Smooth muscle cell (in vitro differentiated cells): ENCODE data around the gene THSD4. TPM values are rescaled to one million over a fixed set of nuclear protein-coding genes. Genes with fewer than 3 reads are reported as not detected.

ENCODE experiments used
- DNase-seq: peaks from one replicate; lab custom pipeline; 2025; ENCODE audit not compliant: unreplicated experiment; lab: John Stamatoyannopoulos, UW
- H2AFZ ChIP-seq: fragments of 200-600 bp; sonication (generic); 2 replicates; pipeline ENCODE4 v1.6.0; 2016; ENCODE audit warnings: antibody characterized with exemption, low read depth, mild to moderate bottlenecking
- H3F3A ChIP-seq: fragments of 200-600 bp; sonication (generic); 2 replicates; pipeline ENCODE4 v1.6.0; 2017; ENCODE audit warnings: antibody characterized with exemption, low read depth
- H3K27ac ChIP-seq: fragments of 200-600 bp; sonication (generic); 2 replicates; pipeline ENCODE4 v1.5.1; 2016; ENCODE audit warnings: low read depth, mild to moderate bottlenecking
- H3K27me3 ChIP-seq: fragments of 200-600 bp; sonication (generic); 2 replicates; pipeline ENCODE4 v1.6.1; 2016; ENCODE audit warnings: low read depth, mild to moderate bottlenecking
- H3K36me3 ChIP-seq: fragments of 200-600 bp; sonication (generic); 2 replicates; pipeline ENCODE4 v1.5.1; 2016; ENCODE audit warnings: low read depth
- H3K4me1 ChIP-seq: fragments of 200-600 bp; sonication (generic); 2 replicates; pipeline ENCODE4 v1.5.1; 2016; ENCODE audit warnings: low read depth
- H3K4me2 ChIP-seq: fragments of 200-600 bp; sonication (generic); 2 replicates; pipeline ENCODE4 v1.6.0; 2016; ENCODE audit warnings: mild to moderate bottlenecking
- H3K4me3 ChIP-seq: fragments of 200-600 bp; sonication (generic); 2 replicates; pipeline ENCODE4 v1.5.1; 2016; ENCODE audit warnings: mild to moderate bottlenecking
- H3K79me2 ChIP-seq: fragments of 200-600 bp; sonication (generic); 2 replicates; pipeline ENCODE4 v1.6.0; 2016; ENCODE audit warnings: low read depth, mild to moderate bottlenecking
- H3K9ac ChIP-seq: fragments of 200-600 bp; sonication (generic); 2 replicates; pipeline ENCODE4 v1.6.0; 2016; ENCODE audit warnings: low read depth
- H3K9me3 ChIP-seq: fragments of 200-600 bp; sonication (generic); replicated peaks from 2 replicates; pipeline ENCODE4 v1.5.1; 2016; ENCODE audit warnings: low read depth
- H4K20me1 ChIP-seq: fragments of 200-600 bp; sonication (generic); 2 replicates; pipeline ENCODE4 v1.6.0; 2016; ENCODE audit warnings: low read depth
- CTCF ChIP-seq: fragments of 200-600 bp; sonication (generic); IDR thresholded peaks from 2 replicates; pipeline ENCODE4 v1.5.1; 2017; ENCODE audit warnings: borderline replicate concordance, mild to moderate bottlenecking, antibody characterized with exemption; ENCODE audit not compliant: insufficient read depth, poor library complexity, severe bottlenecking
- WGBS: methylation state at CpG from one replicate; pipeline ENCODE4 v1.1.7; 2016; ENCODE audit warnings: low lambda C conversion rate; 5-methylcytosine and 5-hydroxymethylcytosine counted together
- polyA plus RNA-seq: library from polyadenylated mRNA; unstranded; fragments of >200 nt; fragmentation: Nextera tagmentation; extraction: Ambion mirVana; gene quantifications from 2 replicates; pipeline ENCODE4 v1.2.1, GENCODE V29; 2016
- total RNA-seq: library from RNA; depleted of rRNA; stranded (reverse); fragments of >200 nt; gene quantifications from 2 replicates; pipeline ENCODE4 v1.2.3, GENCODE V29; 2014

Gene THSD4
- total and polyA plus RNA-seq, 2 experiments from 2014 or later, result 2.5 to 4.1 TPM

- no peaks in the 10 kb centered on the region for H4K20me1 ChIP-seq
- WGBS, result 50% methylated on average over 4 of the region's 4 CpGs
- no peaks in the 10 kb centered on the region for H3K36me3 ChIP-seq
- H3F3A ChIP-seq, result no peaks in the 10 kb centered on the region
- no peak for TF ChIP-seq CTCF
- no peak overlapping the region for H2AFZ ChIP-seq
- no peak for DNase-seq
- H3K4me1 ChIP-seq, result peaks cover 14% of the 10 kb centered on the region
- no peaks in the 10 kb centered on the region for H3K9me3 ChIP-seq
- no peaks in the 10 kb centered on the region for H3K79me2 ChIP-seq
- H3K9ac ChIP-seq, result no peak overlapping the region
- no peak overlapping the region for H3K4me3 ChIP-seq
- H3K27me3 ChIP-seq, result no peaks in the 10 kb centered on the region
- no peak overlapping the region for H3K4me2 ChIP-seq
- no peak overlapping the region for H3K27ac ChIP-seq
These were observed 3.3 kb upstream of the THSD4 start for GRCh38 chr15:71111950-71112349.

GRCh38 chr15:71112429-71112828 lies 2.8 kb upstream of the THSD4 start:
- Histone ChIP-seq H3K4me2 (no peak overlapping the region), H4K20me1 (no peaks in the 10 kb centered on the region), H3K9me3 (no peaks in the 10 kb centered on the region), H3K4me1 (peaks cover 14% of the 10 kb centered on the region), H3K4me3 (no peak overlapping the region), H3K27ac (no peak overlapping the region), H3F3A (no peaks in the 10 kb centered on the region), H2AFZ (no peak overlapping the region), H3K27me3 (peaks cover under 1% of the 10 kb centered on the region), H3K79me2 (no peaks in the 10 kb centered on the region), H3K36me3 (no peaks in the 10 kb centered on the region), H3K9ac (no peak overlapping the region)
- 80% methylated on average over 2 of the region's 2 CpGs for WGBS
- no peak for DNase-seq
- no peak for TF ChIP-seq CTCF

- Histone ChIP-seq H2AFZ (peak overlapping the region; percentile 17), H3K4me3 (no peak overlapping the region), H3K9ac (no peak overlapping the region), H3F3A (no peaks in the 10 kb centered on the region), H3K27ac (no peak overlapping the region), H3K79me2 (no peaks in the 10 kb centered on the region), H3K4me2 (no peak overlapping the region), H3K9me3 (no peaks in the 10 kb centered on the region), H3K4me1 (peaks cover 14% of the 10 kb centered on the region), H4K20me1 (no peaks in the 10 kb centered on the region), H3K36me3 (no peaks in the 10 kb centered on the region), H3K27me3 (peaks cover 4% of the 10 kb centered on the region)
- DNase-seq, result no peak
- 63% methylated on average over 11 of the region's 11 CpGs for WGBS
- no peak for TF ChIP-seq CTCF
These were observed 1.1 kb upstream of the THSD4 start for GRCh38 chr15:71114066-71114680.
